Suprapubic skin (tissue), 3 donors: ENCODE measurements around the gene RTN4R.
"Not testable (repeated sequence)": the region's sequence is repeated elsewhere in the genome, so short reads cannot be mapped to it uniquely, and the experiment has no call there.

ENCODE experiments used
- EP300 ChIP-seq: sonication (generic); formaldehyde crosslinking; IDR thresholded peaks from one replicate; pipeline ENCODE4 v1.6.1; 2017; ENCODE audit warnings: antibody characterized with exemption
- TF ChIP-seq, protein P1 (sequence below), 2 donors: fragments of 200-600 bp in 1 of 2; fragments of 450-650 bp in 1 of 2; sonication (generic) in 1 of 2; IDR thresholded peaks; one replicate each; pipeline ENCODE4 v1.5.1; 2016 to 2019; ENCODE audit warnings: antibody characterized with exemption in 2 of 2, mild to moderate bottlenecking in 1 of 2, moderate library complexity in 1 of 2

GRCh38 chr22:20281473-20281872, 13.4 kb upstream of the RTN4R start:
- TF ChIP-seq, protein P1, sequence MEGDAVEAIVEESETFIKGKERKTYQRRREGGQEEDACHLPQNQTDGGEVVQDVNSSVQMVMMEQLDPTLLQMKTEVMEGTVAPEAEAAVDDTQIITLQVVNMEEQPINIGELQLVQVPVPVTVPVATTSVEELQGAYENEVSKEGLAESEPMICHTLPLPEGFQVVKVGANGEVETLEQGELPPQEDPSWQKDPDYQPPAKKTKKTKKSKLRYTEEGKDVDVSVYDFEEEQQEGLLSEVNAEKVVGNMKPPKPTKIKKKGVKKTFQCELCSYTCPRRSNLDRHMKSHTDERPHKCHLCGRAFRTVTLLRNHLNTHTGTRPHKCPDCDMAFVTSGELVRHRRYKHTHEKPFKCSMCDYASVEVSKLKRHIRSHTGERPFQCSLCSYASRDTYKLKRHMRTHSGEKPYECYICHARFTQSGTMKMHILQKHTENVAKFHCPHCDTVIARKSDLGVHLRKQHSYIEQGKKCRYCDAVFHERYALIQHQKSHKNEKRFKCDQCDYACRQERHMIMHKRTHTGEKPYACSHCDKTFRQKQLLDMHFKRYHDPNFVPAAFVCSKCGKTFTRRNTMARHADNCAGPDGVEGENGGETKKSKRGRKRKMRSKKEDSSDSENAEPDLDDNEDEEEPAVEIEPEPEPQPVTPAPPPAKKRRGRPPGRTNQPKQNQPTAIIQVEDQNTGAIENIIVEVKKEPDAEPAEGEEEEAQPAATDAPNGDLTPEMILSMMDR (IDR thresholded peaks at IDR 0.05), result not testable (repeated sequence)
- not testable (repeated sequence) for TF ChIP-seq EP300
